Endothelial cell of umbilical vein (primary cell): Measurements from ENCODE around the gene A1BG. TPM values are rescaled to one million over a fixed set of nuclear protein-coding genes. Genes with fewer than 3 reads are reported as not detected.

Experiments
- BruUV-seq: library from RNA; stranded (reverse); fragments of 400-500 nt; replicated peaks from 2 replicates; lab custom pipeline; 2021; lab: Mats Ljungman, UMichigan
- CTCF ChIA-PET: fragments of 300-600, 350-600 bp; sonication (Branson Sonifier 250); formaldehyde crosslinking; loops from one replicate; lab custom pipeline; 2021; ENCODE audit warnings: antibody characterized with exemption, inconsistent platforms; lab: Charles Lee
- POLR2A ChIA-PET: fragments of 300-600, 350-600 bp; sonication (Branson Sonifier 250); formaldehyde crosslinking; loops from one replicate; lab custom pipeline; 2021; ENCODE audit warnings: antibody characterized with exemption, inconsistent platforms; lab: Charles Lee
- DNase-seq: peaks from one replicate; pipeline ENCODE4 v3.0.0-alpha.2; 2011; ENCODE audit warnings: low read depth, low spot score
- FAIRE-seq: peaks from 2 replicates; lab custom pipeline; 2011; peaks lifted over from hg19 to GRCh38; lab: Jason Lieb, UNC
- H2AFZ ChIP-seq: 2 replicates; pipeline ENCODE4 v1.6.0; 2012; ENCODE audit warnings: low read depth, low read length, control low read depth, inconsistent platforms
- H3K27ac ChIP-seq: 2 replicates; pipeline ENCODE4 v1.5.1; 2011; ENCODE audit warnings: low read depth, mild to moderate bottlenecking, control low read depth, low read length, moderate library complexity; ENCODE audit not compliant: insufficient read depth
- H3K27me3 ChIP-seq, 2 experiments: 2 replicates each; pipeline versions ENCODE4 v1.6.0 to v1.6.1; 2011; ENCODE audit warnings: low read length in 2 of 2, mixed read lengths in 1 of 2; ENCODE audit not compliant: control insufficient read depth in 2 of 2, insufficient read depth in 2 of 2
- H3K36me3 ChIP-seq, 2 experiments: 2 replicates in 1 of 2; 3 replicates in 1 of 2; pipeline ENCODE4 v1.5.1; 2011; ENCODE audit warnings: low read length in 2 of 2, mild to moderate bottlenecking in 1 of 2, moderate library complexity in 1 of 2; ENCODE audit not compliant: control insufficient read depth in 2 of 2, insufficient read depth in 2 of 2; ENCODE audit errors: extremely low read depth in 1 of 2
- H3K4me1 ChIP-seq: 3 replicates; pipeline ENCODE4 v1.5.1; 2011; ENCODE audit warnings: mild to moderate bottlenecking, low read length; ENCODE audit not compliant: control insufficient read depth, insufficient read depth; ENCODE audit errors: extremely low read depth
- H3K4me2 ChIP-seq: 2 replicates; pipeline ENCODE4 v1.6.1; 2011; ENCODE audit warnings: low read length, control low read depth, mixed read lengths; ENCODE audit not compliant: insufficient read depth
- H3K4me3 ChIP-seq, 3 experiments: fragments of 200-600 bp in 1 of 3; sonication (generic), shearing (Covaris generic) in 1 of 3; replicated peaks in 1 of 3; 2 replicates each; pipeline ENCODE4 v1.5.1; 2011 to 2016; ENCODE audit warnings: control low read depth in 3 of 3, low read length in 3 of 3, mild to moderate bottlenecking in 2 of 3, inconsistent platforms in 1 of 3, low read depth in 1 of 3, moderate library complexity in 1 of 3; ENCODE audit not compliant: insufficient read depth in 1 of 3
- H3K79me2 ChIP-seq: 2 replicates; pipeline ENCODE4 v1.6.0; 2012; ENCODE audit warnings: low read length, inconsistent platforms; ENCODE audit not compliant: control insufficient read depth, insufficient read depth
- H3K9ac ChIP-seq: replicated peaks from 2 replicates; pipeline ENCODE3; 2011; ENCODE audit warnings: low read length, control low read depth; ENCODE audit not compliant: insufficient read depth; ENCODE audit errors: extremely low read depth
- H3K9me1 ChIP-seq: replicated peaks from 3 replicates; pipeline ENCODE4 v1.6.0; 2011; ENCODE audit warnings: mild to moderate bottlenecking, low read length; ENCODE audit not compliant: control insufficient read depth, insufficient read depth; ENCODE audit errors: extremely low read depth
- H3K9me3 ChIP-seq: replicated peaks from 2 replicates; pipeline ENCODE4 v1.5.1; 2012; ENCODE audit warnings: low read length, inconsistent platforms; ENCODE audit not compliant: control insufficient read depth, insufficient read depth
- H4K20me1 ChIP-seq: replicated peaks from 2 replicates; pipeline ENCODE3; 2011; ENCODE audit warnings: mild to moderate bottlenecking, low read length; ENCODE audit not compliant: control insufficient read depth, insufficient read depth; ENCODE audit errors: extremely low read depth
- EZH2 ChIP-seq: IDR thresholded peaks from 2 replicates; pipeline ENCODE4 v1.6.1; 2012; ENCODE audit warnings: borderline replicate concordance, low read depth, mild to moderate bottlenecking, moderate library complexity, low read length, inconsistent platforms; ENCODE audit not compliant: severe bottlenecking
- FOS ChIP-seq: IDR thresholded peaks from 2 replicates; pipeline ENCODE4 v1.6.1; 2011; ENCODE audit warnings: mild to moderate bottlenecking, low read length, moderate library complexity, borderline replicate concordance; ENCODE audit not compliant: insufficient read depth
- GATA2 ChIP-seq: IDR thresholded peaks from 2 replicates; pipeline ENCODE4 v1.7.0; 2011; ENCODE audit warnings: low read depth, mild to moderate bottlenecking, moderate library complexity, mixed read lengths, low read length; ENCODE audit not compliant: insufficient read length, insufficient read depth
- JUN ChIP-seq: IDR thresholded peaks from 2 replicates; pipeline ENCODE4 v1.6.1; 2011; ENCODE audit warnings: borderline replicate concordance, low read depth; ENCODE audit not compliant: insufficient read length, insufficient read depth
- MYC ChIP-seq: IDR thresholded peaks from one replicate; pipeline ENCODE4 v1.6.1; 2011; ENCODE audit warnings: mild to moderate bottlenecking, low read depth, low read length
- POLR2A ChIP-seq: IDR thresholded peaks from 2 replicates; pipeline ENCODE4 v1.6.1; 2012; ENCODE audit warnings: low read depth, mild to moderate bottlenecking, control low read depth, low read length
- POLR2AphosphoS5 ChIP-seq: IDR thresholded peaks from 2 replicates; pipeline ENCODE4 v1.6.1; 2012; ENCODE audit warnings: low read depth, mild to moderate bottlenecking, control low read depth, low read length, moderate library complexity; ENCODE audit not compliant: insufficient read depth
- dilution Hi-C: fragments of 300-500 bp; cut with MboI; formaldehyde crosslinking; loops from one replicate; pipeline ENCODE4 v1.15.0; 2019; ENCODE audit warnings: low sequenced_read_pairs; ENCODE audit not compliant: extremely low pct_ligation_motif_present
- intact Hi-C: fragments of 100-400 bp; cut with micrococcal nuclease; formaldehyde crosslinking; loops from one replicate; pipeline ENCODE4 v1.10.0; 2022
- polyA plus RNA-seq, 4 experiments: library from polyadenylated mRNA; depleted of rRNA in 3 of 4; stranded (reverse) in 3 of 4; unstranded in 1 of 4; fragments of >200 nt; gene quantifications; 2 replicates each; pipeline versions ENCODE4 v1.2.1 to v1.2.3, GENCODE V29; 2011 to 2012; ENCODE audit warnings: missing spikeins in 1 of 4
- total RNA-seq: library from RNA; stranded (reverse); gene quantifications from 2 replicates; pipeline ENCODE4 v1.2.3, GENCODE V29; 2021
- TF ChIP-seq, protein P1 (sequence below): IDR thresholded peaks from 2 replicates; pipeline ENCODE4 v1.6.1; 2011; ENCODE audit not compliant: insufficient read depth, insufficient read length
- TF ChIP-seq, protein P2 (sequence below), 2 donors: IDR thresholded peaks; 1 replicate in 1 of 2; 2 replicates in 1 of 2; pipeline ENCODE4 v1.5.1; 2011; ENCODE audit warnings: low read length in 2 of 2, mild to moderate bottlenecking in 2 of 2, moderate library complexity in 2 of 2, control low read depth in 1 of 2, inconsistent platforms in 1 of 2, low read depth in 1 of 2; ENCODE audit not compliant: insufficient read depth in 1 of 2; ENCODE audit errors: extremely low read depth in 1 of 2

Gene A1BG
- total and polyA plus RNA-seq, 2 donors (not counting 3 experiments of a cell fraction or from before 2014, with no cell fraction given): 2.3 to 3.7 TPM

DNA sequence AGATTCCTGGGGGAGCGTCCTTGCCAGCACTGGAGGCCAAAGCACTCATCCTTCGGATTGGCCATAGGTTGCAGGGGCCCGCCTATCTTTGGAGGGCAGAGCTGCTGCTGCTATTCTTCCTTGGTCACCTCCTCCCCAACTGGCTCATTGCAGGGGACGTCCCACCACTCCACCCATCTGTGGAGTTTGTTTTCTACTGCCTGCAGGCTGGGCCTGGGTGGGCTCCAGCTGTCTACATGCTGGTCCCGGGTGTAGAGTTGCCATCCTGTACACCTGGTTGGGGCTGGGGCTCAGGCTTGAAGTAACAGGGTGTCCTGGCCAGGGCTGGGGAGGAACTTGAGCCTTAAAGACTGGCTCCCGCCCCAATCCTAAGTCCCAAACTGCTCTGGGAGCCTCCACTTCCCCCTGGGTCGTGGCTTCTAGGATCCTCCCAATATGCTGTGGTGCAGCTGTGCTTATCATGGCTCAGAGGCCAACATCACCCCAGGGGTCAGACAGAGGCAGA is 44.3 kb upstream of the A1BG start:
- no peaks in the 10 kb centered on the region for H3K27me3 ChIP-seq
- H3K9ac ChIP-seq: no peak overlapping the region
- CTCF ChIA-PET: no interaction called here
- no peaks in the 10 kb centered on the region for H3K9me3 ChIP-seq
- no peak overlapping the region for H3K4me3 ChIP-seq
- no peaks in the 10 kb centered on the region for H4K20me1 ChIP-seq
- no TSS peak for BruUV-seq
- no peak overlapping the region for H2AFZ ChIP-seq
- DNase-seq (no peak), FAIRE-seq (no peak)
- intact Hi-C loops (no loop called here), dilution Hi-C loops (no loop called here)
- peaks cover 6 to 21% of the 10 kb centered on the region in 2 experiments for H3K36me3 ChIP-seq
- no peaks in the 10 kb centered on the region for H3K9me1 ChIP-seq
- no peak overlapping the region for H3K27ac ChIP-seq
- H3K79me2 ChIP-seq: peaks cover under 1% of the 10 kb centered on the region
- POLR2A ChIA-PET: no interaction called here
- TF ChIP-seq FOS (no peak), POLR2A (no peak), EZH2 (no peak), POLR2AphosphoS5 (no peak), JUN (no peak), GATA2 (no peak), MYC (no peak)
- TF ChIP-seq, protein P1, sequence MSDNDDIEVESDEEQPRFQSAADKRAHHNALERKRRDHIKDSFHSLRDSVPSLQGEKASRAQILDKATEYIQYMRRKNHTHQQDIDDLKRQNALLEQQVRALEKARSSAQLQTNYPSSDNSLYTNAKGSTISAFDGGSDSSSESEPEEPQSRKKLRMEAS: no peak
- TF ChIP-seq, protein P2, sequence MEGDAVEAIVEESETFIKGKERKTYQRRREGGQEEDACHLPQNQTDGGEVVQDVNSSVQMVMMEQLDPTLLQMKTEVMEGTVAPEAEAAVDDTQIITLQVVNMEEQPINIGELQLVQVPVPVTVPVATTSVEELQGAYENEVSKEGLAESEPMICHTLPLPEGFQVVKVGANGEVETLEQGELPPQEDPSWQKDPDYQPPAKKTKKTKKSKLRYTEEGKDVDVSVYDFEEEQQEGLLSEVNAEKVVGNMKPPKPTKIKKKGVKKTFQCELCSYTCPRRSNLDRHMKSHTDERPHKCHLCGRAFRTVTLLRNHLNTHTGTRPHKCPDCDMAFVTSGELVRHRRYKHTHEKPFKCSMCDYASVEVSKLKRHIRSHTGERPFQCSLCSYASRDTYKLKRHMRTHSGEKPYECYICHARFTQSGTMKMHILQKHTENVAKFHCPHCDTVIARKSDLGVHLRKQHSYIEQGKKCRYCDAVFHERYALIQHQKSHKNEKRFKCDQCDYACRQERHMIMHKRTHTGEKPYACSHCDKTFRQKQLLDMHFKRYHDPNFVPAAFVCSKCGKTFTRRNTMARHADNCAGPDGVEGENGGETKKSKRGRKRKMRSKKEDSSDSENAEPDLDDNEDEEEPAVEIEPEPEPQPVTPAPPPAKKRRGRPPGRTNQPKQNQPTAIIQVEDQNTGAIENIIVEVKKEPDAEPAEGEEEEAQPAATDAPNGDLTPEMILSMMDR (IDR thresholded peaks at IDR 0.05; ENCODE audit: extremely low read depth in 1 of 2, insufficient read depth in 1 of 2, low read depth in 1 of 2, low read length in 2 of 2): no peak
- H3K4me2 ChIP-seq: no peak overlapping the region
- peaks cover 12% of the 10 kb centered on the region for H3K4me1 ChIP-seq
